Smooth muscle cell (in vitro differentiated cells): ENCODE measurements around the gene OCSTAMP. TPM values are rescaled to one million over a fixed set of nuclear protein-coding genes. Genes with fewer than 3 reads are reported as not detected.

Experiments used
- DNase-seq: peaks from one replicate; lab custom pipeline; 2025; ENCODE audit not compliant: unreplicated experiment; lab: John Stamatoyannopoulos, UW
- H2AFZ ChIP-seq: fragments of 200-600 bp; sonication (generic); 2 replicates; pipeline ENCODE4 v1.6.0; 2016; ENCODE audit warnings: antibody characterized with exemption, low read depth, mild to moderate bottlenecking
- H3F3A ChIP-seq: fragments of 200-600 bp; sonication (generic); 2 replicates; pipeline ENCODE4 v1.6.0; 2017; ENCODE audit warnings: antibody characterized with exemption, low read depth
- H3K27ac ChIP-seq: fragments of 200-600 bp; sonication (generic); 2 replicates; pipeline ENCODE4 v1.5.1; 2016; ENCODE audit warnings: low read depth, mild to moderate bottlenecking
- H3K27me3 ChIP-seq: fragments of 200-600 bp; sonication (generic); 2 replicates; pipeline ENCODE4 v1.6.1; 2016; ENCODE audit warnings: low read depth, mild to moderate bottlenecking
- H3K36me3 ChIP-seq: fragments of 200-600 bp; sonication (generic); 2 replicates; pipeline ENCODE4 v1.5.1; 2016; ENCODE audit warnings: low read depth
- H3K4me1 ChIP-seq: fragments of 200-600 bp; sonication (generic); 2 replicates; pipeline ENCODE4 v1.5.1; 2016; ENCODE audit warnings: low read depth
- H3K4me2 ChIP-seq: fragments of 200-600 bp; sonication (generic); 2 replicates; pipeline ENCODE4 v1.6.0; 2016; ENCODE audit warnings: mild to moderate bottlenecking
- H3K4me3 ChIP-seq: fragments of 200-600 bp; sonication (generic); 2 replicates; pipeline ENCODE4 v1.5.1; 2016; ENCODE audit warnings: mild to moderate bottlenecking
- H3K79me2 ChIP-seq: fragments of 200-600 bp; sonication (generic); 2 replicates; pipeline ENCODE4 v1.6.0; 2016; ENCODE audit warnings: low read depth, mild to moderate bottlenecking
- H3K9ac ChIP-seq: fragments of 200-600 bp; sonication (generic); 2 replicates; pipeline ENCODE4 v1.6.0; 2016; ENCODE audit warnings: low read depth
- H3K9me3 ChIP-seq: fragments of 200-600 bp; sonication (generic); replicated peaks from 2 replicates; pipeline ENCODE4 v1.5.1; 2016; ENCODE audit warnings: low read depth
- H4K20me1 ChIP-seq: fragments of 200-600 bp; sonication (generic); 2 replicates; pipeline ENCODE4 v1.6.0; 2016; ENCODE audit warnings: low read depth
- WGBS: methylation state at CpG from one replicate; pipeline ENCODE4 v1.1.7; 2016; ENCODE audit warnings: low lambda C conversion rate; 5-methylcytosine and 5-hydroxymethylcytosine counted together
- polyA plus RNA-seq: library from polyadenylated mRNA; unstranded; fragments of >200 nt; fragmentation: Nextera tagmentation; extraction: Ambion mirVana; gene quantifications from 2 replicates; pipeline ENCODE4 v1.2.1, GENCODE V29; 2016
- total RNA-seq: library from RNA; depleted of rRNA; stranded (reverse); fragments of >200 nt; gene quantifications from 2 replicates; pipeline ENCODE4 v1.2.3, GENCODE V29; 2014
- TF ChIP-seq, protein P1 (sequence below): fragments of 200-600 bp; sonication (generic); IDR thresholded peaks from 2 replicates; pipeline ENCODE4 v1.5.1; 2017; ENCODE audit warnings: borderline replicate concordance, mild to moderate bottlenecking, antibody characterized with exemption; ENCODE audit not compliant: insufficient read depth, poor library complexity, severe bottlenecking

Gene OCSTAMP
- total and polyA plus RNA-seq, 2 experiments from 2014 or later = not detected

DNA sequence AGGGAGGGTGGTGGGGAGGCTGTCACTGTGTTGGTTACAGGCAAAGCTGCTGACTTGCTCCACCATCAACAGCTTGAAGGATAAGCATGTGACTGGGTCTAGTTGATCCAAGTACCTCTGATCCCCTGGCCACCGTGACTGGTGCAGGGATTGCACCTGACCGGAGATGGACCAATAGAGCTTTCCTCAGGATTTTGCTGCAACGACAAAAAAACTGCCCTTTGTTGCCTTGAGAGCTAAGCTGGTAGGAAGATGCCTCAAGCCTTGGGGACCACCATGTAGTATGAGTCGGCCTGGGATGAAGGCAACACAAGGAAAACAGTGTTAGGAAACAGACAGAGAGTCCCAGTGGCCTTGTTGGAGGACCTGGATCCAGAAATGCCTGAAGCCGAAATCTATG, 1.8 kb downstream of the OCSTAMP start:
- Histone ChIP-seq H4K20me1 (no peaks in the 10 kb centered on the region), H3F3A (no peaks in the 10 kb centered on the region), H3K9ac (no peak overlapping the region), H3K27me3 (no peaks in the 10 kb centered on the region), H3K9me3 (no peaks in the 10 kb centered on the region), H3K27ac (no peak overlapping the region), H3K36me3 (no peaks in the 10 kb centered on the region), H3K4me2 (no peak overlapping the region), H3K4me1 (no peaks in the 10 kb centered on the region), H3K4me3 (no peak overlapping the region), H3K79me2 (no peaks in the 10 kb centered on the region), H2AFZ (no peak overlapping the region)
- DNase-seq = no peak
- TF ChIP-seq, protein P1, sequence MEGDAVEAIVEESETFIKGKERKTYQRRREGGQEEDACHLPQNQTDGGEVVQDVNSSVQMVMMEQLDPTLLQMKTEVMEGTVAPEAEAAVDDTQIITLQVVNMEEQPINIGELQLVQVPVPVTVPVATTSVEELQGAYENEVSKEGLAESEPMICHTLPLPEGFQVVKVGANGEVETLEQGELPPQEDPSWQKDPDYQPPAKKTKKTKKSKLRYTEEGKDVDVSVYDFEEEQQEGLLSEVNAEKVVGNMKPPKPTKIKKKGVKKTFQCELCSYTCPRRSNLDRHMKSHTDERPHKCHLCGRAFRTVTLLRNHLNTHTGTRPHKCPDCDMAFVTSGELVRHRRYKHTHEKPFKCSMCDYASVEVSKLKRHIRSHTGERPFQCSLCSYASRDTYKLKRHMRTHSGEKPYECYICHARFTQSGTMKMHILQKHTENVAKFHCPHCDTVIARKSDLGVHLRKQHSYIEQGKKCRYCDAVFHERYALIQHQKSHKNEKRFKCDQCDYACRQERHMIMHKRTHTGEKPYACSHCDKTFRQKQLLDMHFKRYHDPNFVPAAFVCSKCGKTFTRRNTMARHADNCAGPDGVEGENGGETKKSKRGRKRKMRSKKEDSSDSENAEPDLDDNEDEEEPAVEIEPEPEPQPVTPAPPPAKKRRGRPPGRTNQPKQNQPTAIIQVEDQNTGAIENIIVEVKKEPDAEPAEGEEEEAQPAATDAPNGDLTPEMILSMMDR = no peak
- WGBS = 88% methylated on average over 5 of the region's 5 CpGs

DNA sequence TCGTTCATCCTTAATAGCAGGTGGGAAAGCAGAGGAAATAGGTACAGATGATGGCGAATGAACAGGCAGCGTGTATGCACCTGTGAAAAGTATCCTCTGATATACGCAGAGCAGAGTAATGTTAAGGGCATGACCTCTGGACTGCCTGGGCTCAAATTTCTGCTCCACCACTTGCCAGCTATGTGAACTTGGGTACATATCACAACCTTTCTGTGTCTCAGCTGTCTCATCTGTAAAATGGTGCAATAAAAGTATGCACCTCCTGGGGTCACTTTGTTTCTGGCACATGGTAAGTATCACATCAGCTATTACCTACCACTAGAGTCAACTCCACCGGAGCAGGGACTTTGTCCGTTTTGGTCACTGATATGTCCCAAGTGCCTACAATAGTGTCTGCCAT, 2.5 kb downstream of the OCSTAMP start:
- Histone ChIP-seq H2AFZ (no peak overlapping the region), H3K27ac (no peak overlapping the region), H3K4me2 (no peak overlapping the region), H3K79me2 (no peaks in the 10 kb centered on the region), H3K36me3 (no peaks in the 10 kb centered on the region), H3K9me3 (no peaks in the 10 kb centered on the region), H3K9ac (no peak overlapping the region), H3F3A (no peaks in the 10 kb centered on the region), H3K4me3 (no peak overlapping the region), H3K27me3 (no peaks in the 10 kb centered on the region), H4K20me1 (no peaks in the 10 kb centered on the region), H3K4me1 (no peaks in the 10 kb centered on the region)
- TF ChIP-seq, protein P1 = no peak
- no peak for DNase-seq
- WGBS = 91% methylated on average over 6 of the region's 6 CpGs

DNA sequence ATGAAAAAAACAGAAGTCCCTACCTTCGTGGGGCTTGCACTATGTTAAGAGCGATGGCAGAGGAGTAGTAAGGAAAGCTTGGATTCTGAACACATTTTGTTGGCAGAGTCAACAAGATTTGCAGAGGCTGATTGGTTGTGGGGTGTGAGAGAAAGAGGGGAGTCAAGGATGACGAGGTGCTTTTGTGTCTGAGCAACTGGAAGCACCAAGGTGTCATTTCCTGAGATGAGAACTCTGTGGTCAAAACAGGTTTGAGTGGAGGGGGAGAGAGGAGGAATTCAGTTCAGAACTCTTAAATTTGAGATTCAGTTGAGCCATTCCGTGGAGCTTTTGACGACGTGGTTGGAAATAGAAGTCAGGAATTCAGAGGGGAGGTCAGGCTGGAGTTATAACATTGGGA, 3.5 kb downstream of the OCSTAMP start:
- no peak overlapping the region for H3K4me2 ChIP-seq
- no peaks in the 10 kb centered on the region for H3K9me3 ChIP-seq
- no peak overlapping the region for H2AFZ ChIP-seq
- H3F3A ChIP-seq = no peaks in the 10 kb centered on the region
- 89% methylated on average over 6 of the region's 6 CpGs for WGBS
- H3K36me3 ChIP-seq = no peaks in the 10 kb centered on the region
- no peaks in the 10 kb centered on the region for H3K79me2 ChIP-seq
- H3K27me3 ChIP-seq = no peaks in the 10 kb centered on the region
- H3K9ac ChIP-seq = no peak overlapping the region
- no peak overlapping the region for H3K27ac ChIP-seq
- TF ChIP-seq, protein P1 = no peak
- H3K4me3 ChIP-seq = no peak overlapping the region
- H3K4me1 ChIP-seq = no peaks in the 10 kb centered on the region
- no peaks in the 10 kb centered on the region for H4K20me1 ChIP-seq
- no peak for DNase-seq

DNA sequence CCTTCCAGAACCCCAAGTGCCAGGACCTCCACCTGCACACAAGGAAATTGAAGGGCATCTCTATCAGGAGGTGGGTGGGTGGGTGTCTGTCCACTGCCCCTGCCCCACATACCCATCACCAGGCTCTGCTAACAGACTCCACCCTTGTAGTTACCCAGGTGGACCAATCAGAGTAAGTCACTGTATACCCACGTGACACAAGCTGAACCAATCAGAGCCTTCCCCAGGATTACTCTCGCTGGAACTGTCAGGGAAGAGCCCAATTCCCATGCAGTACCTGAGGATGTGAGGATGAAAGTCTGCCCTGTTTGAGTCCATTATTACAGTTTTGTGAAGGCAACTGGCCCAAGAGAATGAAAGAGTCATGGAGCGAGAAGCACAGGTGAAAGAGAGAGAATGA, 4.2 kb downstream of the OCSTAMP start:
- Histone ChIP-seq H3K4me2 (no peak overlapping the region), H3K4me3 (no peak overlapping the region), H3K9ac (no peak overlapping the region), H3K36me3 (no peaks in the 10 kb centered on the region), H3K27ac (no peak overlapping the region), H4K20me1 (no peaks in the 10 kb centered on the region), H3K79me2 (no peaks in the 10 kb centered on the region), H3F3A (no peaks in the 10 kb centered on the region), H3K4me1 (no peaks in the 10 kb centered on the region), H2AFZ (no peak overlapping the region), H3K27me3 (no peaks in the 10 kb centered on the region), H3K9me3 (no peaks in the 10 kb centered on the region)
- no peak for DNase-seq
- TF ChIP-seq, protein P1 = no peak
- 90% methylated on average over 3 of the region's 3 CpGs for WGBS
